GM10847 (cell line): Measurements from ENCODE around the gene CALML3.

ENCODE experiments used
- POLR2A ChIP-seq: IDR thresholded peaks from 2 replicates; pipeline ENCODE4 v1.6.1; 2011; ENCODE audit not compliant: insufficient read length; ENCODE audit errors: extremely low read depth

CALML3 gene

GRCh38 chr10:5569568-5569967 is 44.8 kb downstream of the CALML3 start:
- no peak for TF ChIP-seq POLR2A

- TF ChIP-seq POLR2A, result no peak
These were observed 45.4 kb downstream of the CALML3 start for GRCh38 chr10:5570007-5570655.

GRCh38 chr10:5570979-5571810 is 46.4 kb downstream of the CALML3 start:
- TF ChIP-seq POLR2A, result no peak

- TF ChIP-seq POLR2A, result no peak
These were observed 47.1 kb downstream of the CALML3 start for GRCh38 chr10:5571826-5572225.

GRCh38 chr10:5573319-5573950 is 48.7 kb downstream of the CALML3 start:
- TF ChIP-seq POLR2A, result no peak

- TF ChIP-seq POLR2A, result no peak
These were observed 49.3 kb downstream of the CALML3 start for GRCh38 chr10:5573968-5574641.

- no peak for TF ChIP-seq POLR2A
These were observed 49.9 kb downstream of the CALML3 start for GRCh38 chr10:5574642-5575131.

GRCh38 chr10:5575144-5575481 is 50.4 kb downstream of the CALML3 start:
- TF ChIP-seq POLR2A, result no peak

- no peak for TF ChIP-seq POLR2A
These were observed 50.9 kb downstream of the CALML3 start for GRCh38 chr10:5575482-5576153.

- TF ChIP-seq POLR2A, result no peak
These were observed 51.5 kb downstream of the CALML3 start for GRCh38 chr10:5576154-5576748.
